Astrocyte (in vitro differentiated cells and primary cell): ENCODE measurements around the gene B3GALT2.

Source experiments
- CTCF ChIP-seq: IDR thresholded peaks from 2 replicates; pipeline ENCODE4 v1.5.1; 2011; ENCODE audit warnings: low read depth, mild to moderate bottlenecking, inconsistent platforms, low read length, moderate library complexity; ENCODE audit not compliant: insufficient read depth
- EZH2 ChIP-seq: IDR thresholded peaks from 2 replicates; pipeline ENCODE4 v1.6.1; 2012; ENCODE audit warnings: mild to moderate bottlenecking, low read length, inconsistent platforms; ENCODE audit not compliant: insufficient read depth

- no peak for TF ChIP-seq CTCF
- no peak for TF ChIP-seq EZH2
Measured at GRCh38 chr1:193156822-193157142, 29.6 kb downstream of the B3GALT2 start.
